IMR-90 (cell line): ENCODE results near the gene MTRFR. TPM values are rescaled to one million over a fixed set of nuclear protein-coding genes. Genes with fewer than 3 reads are reported as not detected.
A peak's percentile ranks its signal among the peaks of the same experiment; 100 is the strongest.

Experiments
- ATAC-seq: fragments of 200-7000 bp; cut with Tn5 transposase; 2 replicates; pipeline ENCODE4 v1.9.1; 2020; ENCODE audit warnings: low read depth, mild to moderate bottlenecking, moderate library complexity
- BruUV-seq: library from RNA; stranded (reverse); fragments of 400-500 nt; replicated peaks from 2 replicates; lab custom pipeline; 2021; lab: Mats Ljungman, UMichigan
- CTCF ChIA-PET: fragments of 300-600 bp; formaldehyde crosslinking; extraction: SDS; loops from one replicate; lab custom pipeline; 2021; ENCODE audit warnings: antibody characterized with exemption; lab: Yijun Ruan, JAX
- POLR2A ChIA-PET: fragments of 300-600 bp; sonication (Branson Sonifier 250); formaldehyde crosslinking; loops from one replicate; lab custom pipeline; 2022; ENCODE audit warnings: antibody characterized with exemption; ENCODE audit not compliant: unreplicated experiment; lab: Charles Lee
- DNase-seq: peaks from one replicate; pipeline ENCODE4 v3.0.0; 2013
- H2AFZ ChIP-seq: replicated peaks from 2 replicates; pipeline ENCODE3; 2013; ENCODE audit warnings: low read length, mild to moderate bottlenecking; ENCODE audit not compliant: poor library complexity
- H2AK5ac ChIP-seq: 2 replicates; pipeline ENCODE4 v1.6.1; 2013; ENCODE audit warnings: low read depth, low read length, inconsistent platforms
- H2AK9ac ChIP-seq: replicated peaks from 2 replicates; pipeline ENCODE3; 2013; ENCODE audit warnings: mild to moderate bottlenecking, low read depth, low read length, moderate library complexity; ENCODE audit not compliant: poor library complexity
- H2BK120ac ChIP-seq: 2 replicates; pipeline ENCODE4 v1.6.1; 2013; ENCODE audit warnings: low read depth, low read length, inconsistent platforms
- H2BK15ac ChIP-seq: 3 replicates; pipeline ENCODE4 v1.6.1; 2013; ENCODE audit warnings: low read depth, low read length, inconsistent platforms
- H2BK20ac ChIP-seq: 2 replicates; pipeline ENCODE4 v1.6.1; 2013; ENCODE audit warnings: low read depth, mild to moderate bottlenecking, inconsistent platforms, low read length, moderate library complexity
- H2BK5ac ChIP-seq: 2 replicates; pipeline ENCODE4 v1.6.1; 2013; ENCODE audit warnings: mild to moderate bottlenecking, low read depth, low read length, inconsistent platforms; ENCODE audit not compliant: poor library complexity, severe bottlenecking
- H3K14ac ChIP-seq: replicated peaks from 2 replicates; pipeline ENCODE4 v1.6.1; 2013; ENCODE audit warnings: low read depth, low read length, inconsistent platforms
- H3K18ac ChIP-seq: 2 replicates; pipeline ENCODE4 v1.6.1; 2013; ENCODE audit warnings: low read depth, low read length, control low read depth
- H3K23ac ChIP-seq: 2 replicates; pipeline ENCODE4 v1.6.1; 2013; ENCODE audit warnings: low read depth, low read length, inconsistent platforms
- H3K27ac ChIP-seq: 2 replicates; pipeline ENCODE4 v1.5.1; 2013; ENCODE audit warnings: mild to moderate bottlenecking, control low read depth, low read length; ENCODE audit not compliant: insufficient read depth
- H3K27me3 ChIP-seq: 2 replicates; pipeline ENCODE4 v1.6.1; 2013; ENCODE audit warnings: low read length; ENCODE audit not compliant: control insufficient read depth, insufficient read depth
- H3K36me3 ChIP-seq: 2 replicates; pipeline ENCODE4 v1.6.1; 2013; ENCODE audit warnings: low read length, mixed read lengths; ENCODE audit not compliant: control insufficient read depth, insufficient read depth
- H3K4ac ChIP-seq: 2 replicates; pipeline ENCODE4 v1.6.1; 2013; ENCODE audit warnings: low read depth, low read length, inconsistent platforms
- H3K4me1 ChIP-seq: 2 replicates; pipeline ENCODE4 v1.6.1; 2013; ENCODE audit warnings: low read length, mixed read lengths; ENCODE audit not compliant: control insufficient read depth, insufficient read depth
- H3K4me2 ChIP-seq: 2 replicates; pipeline ENCODE4 v1.6.1; 2013; ENCODE audit warnings: low read depth, mild to moderate bottlenecking, control low read depth, low read length, moderate library complexity
- H3K4me3 ChIP-seq: 2 replicates; pipeline ENCODE4 v1.5.1; 2013; ENCODE audit warnings: low read depth, mild to moderate bottlenecking, control low read depth, low read length, moderate library complexity; ENCODE audit not compliant: insufficient read depth
- H3K56ac ChIP-seq: 2 replicates; pipeline ENCODE4 v1.6.1; 2013; ENCODE audit warnings: low read length, inconsistent platforms; ENCODE audit not compliant: insufficient read depth; ENCODE audit errors: extremely low read depth
- H3K79me1 ChIP-seq, 2 experiments: 2 replicates each; pipeline ENCODE4 v1.6.1; 2013; ENCODE audit warnings: low read length in 2 of 2, inconsistent platforms in 1 of 2, low read depth in 1 of 2
- H3K9ac ChIP-seq: 2 replicates; pipeline ENCODE4 v1.6.1; 2013; ENCODE audit warnings: low read depth, low read length, control low read depth
- H3K9me1 ChIP-seq: 2 replicates; pipeline ENCODE4 v1.6.1; 2013; ENCODE audit warnings: low read length, inconsistent platforms; ENCODE audit not compliant: insufficient read depth
- H3K9me3 ChIP-seq: 2 replicates; pipeline ENCODE4 v1.6.1; 2013; ENCODE audit warnings: low read length; ENCODE audit not compliant: control insufficient read depth, insufficient read depth
- H4K20me1 ChIP-seq: 2 replicates; pipeline ENCODE4 v1.6.1; 2013; ENCODE audit warnings: low read length, inconsistent platforms; ENCODE audit not compliant: insufficient read depth
- H4K5ac ChIP-seq: 2 replicates; pipeline ENCODE4 v1.6.1; 2013; ENCODE audit warnings: mild to moderate bottlenecking, low read depth, low read length, control low read depth
- H4K8ac ChIP-seq, 2 experiments: 2 replicates each; pipeline ENCODE4 v1.6.1; 2013; ENCODE audit warnings: low read depth in 2 of 2, low read length in 2 of 2, control low read depth in 1 of 2, inconsistent platforms in 1 of 2
- H4K91ac ChIP-seq: 2 replicates; pipeline ENCODE4 v1.6.1; 2013; ENCODE audit warnings: low read depth, low read length, inconsistent platforms; ENCODE audit not compliant: insufficient read depth
- BHLHE40 ChIP-seq: fragments of 150-350 bp; IDR thresholded peaks from 2 replicates; pipeline ENCODE4 v1.6.1; 2016; ENCODE audit warnings: mild to moderate bottlenecking, low read depth, low read length
- CEBPB ChIP-seq: IDR thresholded peaks from 2 replicates; pipeline ENCODE4 v1.6.1; 2012; ENCODE audit warnings: low read depth, low read length, improper control_type of control experiment
- CHD1 ChIP-seq: IDR thresholded peaks from 2 replicates; pipeline ENCODE4 v1.6.1; 2012; ENCODE audit warnings: low read depth, low read length, improper control_type of control experiment
- MAFK ChIP-seq: IDR thresholded peaks from 2 replicates; pipeline ENCODE4 v1.6.1; 2012; ENCODE audit warnings: low read depth, low read length, improper control_type of control experiment
- MAZ ChIP-seq: IDR thresholded peaks from 2 replicates; pipeline ENCODE4 v1.6.1; 2012; ENCODE audit warnings: low read depth, mild to moderate bottlenecking, low read length, improper control_type of control experiment, moderate library complexity, borderline replicate concordance
- NFE2L2 ChIP-seq: fragments of 150-350 bp; IDR thresholded peaks from 2 replicates; pipeline ENCODE4 v1.6.1; 2016; ENCODE audit warnings: low read depth, mild to moderate bottlenecking, low read length
- RCOR1 ChIP-seq: IDR thresholded peaks from 2 replicates; pipeline ENCODE4 v1.6.1; 2012; ENCODE audit warnings: mild to moderate bottlenecking, low read length, improper control_type of control experiment; ENCODE audit not compliant: insufficient replicate concordance
- RFX5 ChIP-seq: IDR thresholded peaks from 2 replicates; pipeline ENCODE4 v1.8.0; 2012; ENCODE audit warnings: low read depth, mild to moderate bottlenecking, low read length, moderate library complexity
- WGBS, 2 experiments: methylation state at CpG; one replicate each; pipeline versions ENCODE4 v1.1.5 to v1.1.7; 2013; ENCODE audit warnings: missing lambda C conversion rate in 2 of 2; ENCODE audit not compliant: insufficient read length in 1 of 2; ENCODE audit errors: extremely low coverage in 2 of 2; 5-methylcytosine and 5-hydroxymethylcytosine counted together
- dilution Hi-C: fragments of 300-500 bp; cut with HindIII; formaldehyde crosslinking; loops from one replicate; pipeline ENCODE4 v1.14.3; 2018; ENCODE audit warnings: low sequenced_read_pairs; ENCODE audit not compliant: unreplicated experiment
- in situ Hi-C: fragments of 300-500 bp; cut with MboI; formaldehyde crosslinking; loops from 3 replicates; pipeline ENCODE4 v1.14.3; 2019; ENCODE audit warnings: low sequenced_read_pairs, inconsistent platforms, mixed read lengths
- intact Hi-C: fragments of 100-400 bp; cut with micrococcal nuclease; formaldehyde crosslinking; loops from 2 replicates; pipeline ENCODE4 v1.10.0; 2022
- polyA plus RNA-seq, 3 experiments: library from polyadenylated mRNA; depleted of rRNA; stranded (reverse); fragments of >200 nt; gene quantifications; 2 replicates each; pipeline ENCODE4 v1.2.3, GENCODE V29; 2012; ENCODE audit warnings: low replicate concordance in 1 of 3
- total RNA-seq: library from RNA; depleted of rRNA; stranded (reverse); fragments of >200 nt; gene quantifications from 2 replicates; pipeline ENCODE4 v1.2.3, GENCODE V29; 2012
- TF ChIP-seq, protein P1 (sequence below): conservative IDR thresholded peaks from 2 replicates; pipeline ENCODE4 v1.5.1; 2012; ENCODE audit warnings: mild to moderate bottlenecking, low read depth, low read length, improper control_type of control experiment

MTRFR gene
- total and polyA plus RNA-seq, 2 of the 4 experiments (the other 2 are of a cell fraction): 8.6 to 10.2 TPM

DNA sequence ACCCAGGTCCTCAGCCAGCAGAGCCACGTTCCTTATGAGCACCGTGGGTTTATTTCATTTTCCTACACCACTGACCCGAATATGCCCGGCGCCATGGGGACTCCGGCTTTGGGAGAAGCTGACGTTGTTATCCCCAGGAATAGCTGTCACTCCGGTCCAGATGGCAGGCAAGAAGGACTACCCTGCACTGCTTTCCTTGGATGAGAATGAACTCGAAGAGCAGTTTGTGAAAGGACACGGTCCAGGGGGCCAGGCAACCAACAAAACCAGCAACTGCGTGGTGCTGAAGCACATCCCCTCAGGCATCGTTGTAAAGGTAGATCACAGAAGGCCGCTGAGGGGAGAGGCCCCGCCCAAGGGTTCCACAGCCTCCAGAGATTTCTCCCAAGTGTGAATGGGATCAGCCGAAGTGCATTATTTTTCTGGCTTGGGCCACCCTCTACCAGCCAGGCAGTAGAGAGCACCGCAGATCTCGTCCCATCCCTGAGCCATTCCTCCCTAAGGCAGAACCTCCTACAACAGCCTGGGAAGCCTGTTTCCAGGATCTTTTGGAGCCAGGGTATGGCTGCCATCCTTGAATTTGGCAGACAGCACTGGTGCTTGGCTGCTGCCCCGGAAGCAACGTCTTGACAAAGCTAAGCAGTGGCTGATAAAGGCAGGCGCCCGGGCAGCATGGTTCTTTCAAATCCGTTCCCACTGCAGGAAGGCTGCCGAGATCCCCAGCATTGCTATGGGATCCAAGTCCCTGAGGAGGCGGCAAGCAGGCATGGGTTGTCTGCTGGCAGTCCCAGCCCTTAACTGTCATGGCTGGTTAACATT, 20.6 kb downstream of the MTRFR start:
- H3K9me3 ChIP-seq: no peaks in the 10 kb centered on the region
- no peak overlapping the region for H3K27ac ChIP-seq
- DNase-seq (no peak), ATAC-seq (no peak)
- TF ChIP-seq CEBPB (no peak), BHLHE40 (no peak), MAFK (no peak), RCOR1 (no peak), RFX5 (no peak), CHD1 (no peak), NFE2L2 (no peak), MAZ (no peak)
- TF ChIP-seq, protein P1, sequence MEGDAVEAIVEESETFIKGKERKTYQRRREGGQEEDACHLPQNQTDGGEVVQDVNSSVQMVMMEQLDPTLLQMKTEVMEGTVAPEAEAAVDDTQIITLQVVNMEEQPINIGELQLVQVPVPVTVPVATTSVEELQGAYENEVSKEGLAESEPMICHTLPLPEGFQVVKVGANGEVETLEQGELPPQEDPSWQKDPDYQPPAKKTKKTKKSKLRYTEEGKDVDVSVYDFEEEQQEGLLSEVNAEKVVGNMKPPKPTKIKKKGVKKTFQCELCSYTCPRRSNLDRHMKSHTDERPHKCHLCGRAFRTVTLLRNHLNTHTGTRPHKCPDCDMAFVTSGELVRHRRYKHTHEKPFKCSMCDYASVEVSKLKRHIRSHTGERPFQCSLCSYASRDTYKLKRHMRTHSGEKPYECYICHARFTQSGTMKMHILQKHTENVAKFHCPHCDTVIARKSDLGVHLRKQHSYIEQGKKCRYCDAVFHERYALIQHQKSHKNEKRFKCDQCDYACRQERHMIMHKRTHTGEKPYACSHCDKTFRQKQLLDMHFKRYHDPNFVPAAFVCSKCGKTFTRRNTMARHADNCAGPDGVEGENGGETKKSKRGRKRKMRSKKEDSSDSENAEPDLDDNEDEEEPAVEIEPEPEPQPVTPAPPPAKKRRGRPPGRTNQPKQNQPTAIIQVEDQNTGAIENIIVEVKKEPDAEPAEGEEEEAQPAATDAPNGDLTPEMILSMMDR: no peak
- no peaks in the 10 kb centered on the region for H3K27me3 ChIP-seq
- H4K91ac ChIP-seq: no peak overlapping the region
- H3K18ac ChIP-seq: no peak overlapping the region
- no peak overlapping the region for H2BK5ac ChIP-seq
- no peak overlapping the region for H3K4ac ChIP-seq
- no peak overlapping the region for H3K14ac ChIP-seq
- peaks cover 21 to 63% of the 10 kb centered on the region in 2 experiments for H3K79me1 ChIP-seq
- no peak overlapping the region for H2BK120ac ChIP-seq
- H2BK20ac ChIP-seq: no peak overlapping the region
- H4K20me1 ChIP-seq: peaks cover 32% of the 10 kb centered on the region
- no peak overlapping the region for H3K4me2 ChIP-seq
- peaks cover 1% of the 10 kb centered on the region; the same call in 1 of the 2 replicates for H3K4me1 ChIP-seq
- H2BK15ac ChIP-seq: no peak overlapping the region
- ChIA-PET CTCF (interaction anchor here (0.7 kb wide), 1 partner anchor 16 kb away, joined by 3 read pairs; no protein-coding TSS in a partner anchor), POLR2A (no interaction called here)
- intact Hi-C loops (no loop called here), dilution Hi-C loops (no loop called here), in situ Hi-C loops (no loop called here)
- BruUV-seq: no TSS peak
- no peak overlapping the region for H3K23ac ChIP-seq
- no peak overlapping the region for H3K9ac ChIP-seq
- no peak overlapping the region for H3K56ac ChIP-seq
- no peak overlapping the region for H3K4me3 ChIP-seq
- no peak overlapping the region for H4K8ac ChIP-seq
- H2AK5ac ChIP-seq: no peak overlapping the region
- 90% methylated on average over 13 of the region's 24 CpGs; no CpG with 5 or more reads in 1 of the 2 experiments for WGBS, 2 experiments
- H2AFZ ChIP-seq: no peak overlapping the region
- no peak overlapping the region for H4K5ac ChIP-seq
- H2AK9ac ChIP-seq: peak overlapping the region; percentile 39
- H3K36me3 ChIP-seq: peaks cover 40% of the 10 kb centered on the region
- peaks cover 6% of the 10 kb centered on the region for H3K9me1 ChIP-seq
